K562 (cell line): Measurements from ENCODE around the gene RIPPLY3. TPM values are rescaled to one million over a fixed set of nuclear protein-coding genes. Genes with fewer than 3 reads are reported as not detected.

Experiments used
- ATF1 ChIP-seq, 2 experiments: fragments of 450-650 bp in 1 of 2; IDR thresholded peaks; 2 replicates each; pipeline ENCODE4 v1.6.1; 2016; ENCODE audit warnings: missing compliant biosample characterization in 1 of 2, missing genetic modification characterization in 1 of 2
- BACH1 ChIP-seq: fragments of 200-800 bp; sonication (Bioruptor generic); IDR thresholded peaks from 2 replicates; pipeline ENCODE4 v1.6.1; 2016; ENCODE audit warnings: missing genetic modification characterization, missing compliant biosample characterization
- CCNT2 ChIP-seq: IDR thresholded peaks from 2 replicates; pipeline ENCODE4 v1.6.1; 2011; ENCODE audit warnings: borderline replicate concordance, low read depth, mild to moderate bottlenecking, moderate library complexity, mixed read lengths, low read length; ENCODE audit not compliant: insufficient read length; ENCODE audit errors: extremely low read depth
- GABPA ChIP-seq: fragments of 200-800 bp; sonication (Bioruptor generic); conservative IDR thresholded peaks from 2 replicates; pipeline ENCODE4 v1.6.1; 2016; ENCODE audit warnings: low read depth, missing genetic modification characterization, missing compliant biosample characterization
- HMG20A ChIP-seq: fragments of 450-650 bp; formaldehyde crosslinking; conservative IDR thresholded peaks from 2 replicates; pipeline ENCODE4 v1.4.0; 2020; ENCODE audit warnings: mild to moderate bottlenecking, mixed read lengths
- HMGN3 ChIP-seq: IDR thresholded peaks from 2 replicates; pipeline ENCODE4 v1.6.1; 2011; ENCODE audit warnings: borderline replicate concordance, low read depth, mild to moderate bottlenecking, mixed read lengths, low read length; ENCODE audit not compliant: insufficient read length; ENCODE audit errors: extremely low read depth
- MECOM ChIP-seq: fragments of 250-450 bp; sonication (Bioruptor Pico); IDR thresholded peaks from 2 replicates; pipeline ENCODE4 v1.8.0; 2022; ENCODE audit warnings: inconsistent platforms
- PRMT5 ChIP-seq: sonication (generic); formaldehyde crosslinking; IDR thresholded peaks from 2 replicates; pipeline ENCODE4 v1.5.0; 2020; ENCODE audit warnings: missing genetic modification reagents
- SIN3A ChIP-seq, 2 experiments: fragments of 150-350 bp in 1 of 2; IDR thresholded peaks; 2 replicates each; pipeline ENCODE4 v1.6.1; 2011 to 2016; ENCODE audit warnings: borderline replicate concordance in 2 of 2, low read depth in 2 of 2, low read length in 2 of 2, mild to moderate bottlenecking in 2 of 2, moderate library complexity in 2 of 2; ENCODE audit not compliant: control insufficient read depth in 1 of 2
- SNIP1 ChIP-seq: fragments of 450-650 bp; IDR thresholded peaks from 2 replicates; pipeline ENCODE4 v1.7.1; 2017; ENCODE audit warnings: low read depth, mild to moderate bottlenecking
- ZC3H4 ChIP-seq: sonication (generic); formaldehyde crosslinking; IDR thresholded peaks from 2 replicates; pipeline ENCODE4 v1.9.0; 2021; ENCODE audit warnings: missing genetic modification reagents, borderline replicate concordance
- ZNF23 ChIP-seq: fragments of 250-450 bp; sonication (Bioruptor Pico); IDR thresholded peaks from 2 replicates; pipeline ENCODE4 v1.4.0; 2020; ENCODE audit warnings: mild to moderate bottlenecking
- ZNF384 ChIP-seq: IDR thresholded peaks from 2 replicates; pipeline ENCODE4 v1.6.1; 2012; ENCODE audit warnings: low read depth, low read length, improper control_type of control experiment
- polyA plus RNA-seq, 8 experiments: library from polyadenylated mRNA; depleted of rRNA in 4 of 8; stranded (reverse) in 5 of 8; unstranded in 3 of 8; fragments of >200 nt; fragmentation: Nextera tagmentation in 2 of 8; fragmentation: Illumina TruSeq in 1 of 8; extraction: Ambion mirVana in 2 of 8; extraction: Trizol in 1 of 8; gene quantifications; 2 replicates each; pipeline versions ENCODE4 v1.2.1 to v1.2.3, GENCODE V29; 2011 to 2014; ENCODE audit warnings: inconsistent platforms in 1 of 8, missing spikeins in 1 of 8
- total RNA-seq, 7 experiments: library from RNA; depleted of rRNA in 6 of 7; stranded (reverse); fragments of >200 nt in 6 of 7; fragmentation: Illumina TruSeq in 2 of 7; extraction: Trizol in 2 of 7; gene quantifications; 2 replicates each; pipeline versions ENCODE4 v1.2.1 to v1.2.3, GENCODE V29; 2011 to 2021; ENCODE audit warnings: low replicate concordance in 1 of 7
- TF ChIP-seq, protein P1 (sequence below): fragments of 450-650 bp; IDR thresholded peaks from 2 replicates; pipeline ENCODE4 v1.6.1; 2016; ENCODE audit warnings: low read depth
- TF ChIP-seq, protein P2 (sequence below): IDR thresholded peaks from 2 replicates; pipeline ENCODE4 v1.6.1; 2011; ENCODE audit not compliant: insufficient read length; ENCODE audit errors: extremely low read depth
- TF ChIP-seq, protein P3 (sequence below): fragments of 450-650 bp; IDR thresholded peaks from 2 replicates; pipeline ENCODE4 v1.6.1; 2014; ENCODE audit warnings: low read depth, mild to moderate bottlenecking, moderate library complexity, borderline replicate concordance

Gene RIPPLY3
- total and polyA plus RNA-seq, 9 of the 15 experiments (the other 6 are each of a cell fraction or from before 2014, with no cell fraction given), result not detected

DNA sequence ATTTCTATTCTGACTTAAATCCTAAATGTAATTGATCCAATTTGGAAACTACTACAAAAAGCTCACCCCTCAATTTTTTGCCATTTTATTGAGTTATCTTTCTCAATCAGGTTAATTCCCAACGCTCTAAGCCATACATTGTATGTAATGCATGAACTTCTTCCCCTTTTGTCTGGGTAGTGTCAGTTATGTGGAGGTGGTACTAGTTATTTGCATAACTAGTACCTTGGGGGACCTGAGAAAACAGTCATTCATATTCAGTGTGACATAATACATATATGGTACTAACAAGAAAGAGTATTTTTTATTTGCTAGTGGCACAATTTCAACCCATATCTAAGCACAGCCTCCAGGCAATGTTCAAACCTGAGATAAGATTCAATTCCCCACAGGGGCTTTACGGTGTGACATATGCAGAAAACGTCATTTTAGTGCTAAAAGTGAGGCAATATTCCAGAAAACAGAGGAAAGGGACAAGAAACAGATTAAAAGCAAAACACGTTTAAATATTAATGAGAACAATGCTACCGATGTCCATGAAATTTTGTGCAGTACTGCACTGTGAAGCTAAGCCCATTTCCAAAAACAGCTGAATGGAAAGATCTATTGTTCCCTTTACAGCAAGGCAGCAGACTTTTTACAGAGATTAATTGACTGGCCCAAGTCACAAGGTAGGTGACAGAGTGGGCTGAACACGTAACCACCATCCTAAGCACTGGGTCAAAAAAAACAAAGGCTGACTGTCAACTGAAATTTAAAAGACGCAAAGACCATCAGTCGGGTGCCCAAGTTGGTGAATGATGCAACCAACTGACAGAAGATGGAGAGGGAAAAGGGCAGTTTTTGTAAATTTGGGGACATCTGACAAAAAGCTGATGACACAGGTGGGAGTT, 41.4 kb upstream of the RIPPLY3 start (continued):
- TF ChIP-seq, protein P1, sequence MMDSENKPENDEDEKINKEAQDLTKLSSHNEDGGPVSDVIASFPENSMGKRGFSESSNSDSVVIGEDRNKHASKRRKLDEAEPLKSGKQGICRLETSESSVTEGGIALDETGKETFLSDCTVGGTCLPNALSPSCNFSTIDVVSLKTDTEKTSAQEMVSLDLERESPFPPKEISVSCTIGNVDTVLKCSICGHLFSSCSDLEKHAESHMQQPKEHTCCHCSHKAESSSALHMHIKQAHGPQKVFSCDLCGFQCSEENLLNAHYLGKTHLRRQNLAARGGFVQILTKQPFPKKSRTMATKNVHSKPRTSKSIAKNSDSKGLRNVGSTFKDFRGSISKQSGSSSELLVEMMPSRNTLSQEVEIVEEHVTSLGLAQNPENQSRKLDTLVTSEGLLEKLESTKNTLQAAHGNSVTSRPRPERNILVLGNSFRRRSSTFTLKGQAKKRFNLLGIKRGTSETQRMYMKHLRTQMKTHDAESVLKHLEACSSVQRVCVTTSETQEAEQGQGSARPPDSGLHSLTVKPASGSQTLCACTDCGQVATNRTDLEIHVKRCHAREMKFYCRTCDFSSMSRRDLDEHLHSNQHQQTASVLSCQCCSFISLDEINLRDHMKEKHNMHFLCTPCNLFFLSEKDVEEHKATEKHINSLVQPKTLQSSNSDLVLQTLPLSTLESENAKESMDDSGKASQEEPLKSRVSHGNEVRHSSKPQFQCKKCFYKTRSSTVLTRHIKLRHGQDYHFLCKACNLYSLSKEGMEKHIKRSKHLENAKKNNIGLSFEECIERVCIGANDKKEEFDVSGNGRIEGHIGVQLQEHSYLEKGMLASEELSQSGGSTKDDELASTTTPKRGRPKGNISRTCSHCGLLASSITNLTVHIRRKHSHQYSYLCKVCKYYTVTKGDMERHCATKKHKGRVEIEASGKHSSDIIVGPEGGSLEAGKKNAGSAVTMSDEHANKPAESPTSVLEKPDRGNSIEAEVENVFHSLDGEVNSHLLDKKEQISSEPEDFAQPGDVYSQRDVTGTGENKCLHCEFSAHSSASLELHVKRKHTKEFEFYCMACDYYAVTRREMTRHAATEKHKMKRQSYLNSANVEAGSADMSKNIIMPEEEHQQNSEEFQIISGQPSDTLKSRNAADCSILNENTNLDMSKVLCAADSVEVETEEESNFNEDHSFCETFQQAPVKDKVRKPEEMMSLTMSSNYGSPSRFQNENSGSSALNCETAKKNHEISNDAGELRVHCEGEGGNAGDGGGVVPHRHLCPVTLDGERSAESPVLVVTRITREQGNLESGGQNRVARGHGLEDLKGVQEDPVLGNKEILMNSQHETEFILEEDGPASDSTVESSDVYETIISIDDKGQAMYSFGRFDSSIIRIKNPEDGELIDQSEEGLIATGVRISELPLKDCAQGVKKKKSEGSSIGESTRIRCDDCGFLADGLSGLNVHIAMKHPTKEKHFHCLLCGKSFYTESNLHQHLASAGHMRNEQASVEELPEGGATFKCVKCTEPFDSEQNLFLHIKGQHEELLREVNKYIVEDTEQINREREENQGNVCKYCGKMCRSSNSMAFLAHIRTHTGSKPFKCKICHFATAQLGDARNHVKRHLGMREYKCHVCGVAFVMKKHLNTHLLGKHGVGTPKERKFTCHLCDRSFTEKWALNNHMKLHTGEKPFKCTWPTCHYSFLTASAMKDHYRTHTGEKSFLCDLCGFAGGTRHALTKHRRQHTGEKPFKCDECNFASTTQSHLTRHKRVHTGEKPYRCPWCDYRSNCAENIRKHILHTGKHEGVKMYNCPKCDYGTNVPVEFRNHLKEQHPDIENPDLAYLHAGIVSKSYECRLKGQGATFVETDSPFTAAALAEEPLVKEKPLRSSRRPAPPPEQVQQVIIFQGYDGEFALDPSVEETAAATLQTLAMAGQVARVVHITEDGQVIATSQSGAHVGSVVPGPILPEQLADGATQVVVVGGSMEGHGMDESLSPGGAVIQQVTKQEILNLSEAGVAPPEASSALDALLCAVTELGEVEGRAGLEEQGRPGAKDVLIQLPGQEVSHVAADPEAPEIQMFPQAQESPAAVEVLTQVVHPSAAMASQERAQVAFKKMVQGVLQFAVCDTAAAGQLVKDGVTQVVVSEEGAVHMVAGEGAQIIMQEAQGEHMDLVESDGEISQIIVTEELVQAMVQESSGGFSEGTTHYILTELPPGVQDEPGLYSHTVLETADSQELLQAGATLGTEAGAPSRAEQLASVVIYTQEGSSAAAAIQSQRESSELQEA, result no peak
- peak; percentile 4 for TF ChIP-seq CCNT2
- no peak for TF ChIP-seq HMGN3
- TF ChIP-seq ZNF384, result peak; percentile 71
- TF ChIP-seq, protein P2, sequence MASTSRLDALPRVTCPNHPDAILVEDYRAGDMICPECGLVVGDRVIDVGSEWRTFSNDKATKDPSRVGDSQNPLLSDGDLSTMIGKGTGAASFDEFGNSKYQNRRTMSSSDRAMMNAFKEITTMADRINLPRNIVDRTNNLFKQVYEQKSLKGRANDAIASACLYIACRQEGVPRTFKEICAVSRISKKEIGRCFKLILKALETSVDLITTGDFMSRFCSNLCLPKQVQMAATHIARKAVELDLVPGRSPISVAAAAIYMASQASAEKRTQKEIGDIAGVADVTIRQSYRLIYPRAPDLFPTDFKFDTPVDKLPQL, result no peak
- TF ChIP-seq, protein P3, sequence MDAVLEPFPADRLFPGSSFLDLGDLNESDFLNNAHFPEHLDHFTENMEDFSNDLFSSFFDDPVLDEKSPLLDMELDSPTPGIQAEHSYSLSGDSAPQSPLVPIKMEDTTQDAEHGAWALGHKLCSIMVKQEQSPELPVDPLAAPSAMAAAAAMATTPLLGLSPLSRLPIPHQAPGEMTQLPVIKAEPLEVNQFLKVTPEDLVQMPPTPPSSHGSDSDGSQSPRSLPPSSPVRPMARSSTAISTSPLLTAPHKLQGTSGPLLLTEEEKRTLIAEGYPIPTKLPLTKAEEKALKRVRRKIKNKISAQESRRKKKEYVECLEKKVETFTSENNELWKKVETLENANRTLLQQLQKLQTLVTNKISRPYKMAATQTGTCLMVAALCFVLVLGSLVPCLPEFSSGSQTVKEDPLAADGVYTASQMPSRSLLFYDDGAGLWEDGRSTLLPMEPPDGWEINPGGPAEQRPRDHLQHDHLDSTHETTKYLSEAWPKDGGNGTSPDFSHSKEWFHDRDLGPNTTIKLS, result peak; percentile 43
- TF ChIP-seq ZC3H4, result no peak
- peak; percentile 76; the same call in 1 of the 2 replicates for TF ChIP-seq BACH1 (tag)
- no peak for TF ChIP-seq ATF1 (CRISPR knock-in tag; IDR thresholded peaks at IDR 0.05)
- peak; percentile 79 for TF ChIP-seq ATF1 (tag; IDR thresholded peaks at IDR 0.05)
- no peak for TF ChIP-seq SIN3A (IDR thresholded peaks at IDR 0.05; ENCODE audit: borderline replicate concordance in 2 of 2, control insufficient read depth in 1 of 2, low read depth in 2 of 2, low read length in 2 of 2)
- TF ChIP-seq GABPA (tag), result no peak
- TF ChIP-seq HMG20A, result no peak
- 0 out of 2 replicates have a peak, but pooled peaks have one; percentile 16 for TF ChIP-seq MECOM
- no peak for TF ChIP-seq SNIP1
- no peak for TF ChIP-seq PRMT5
- TF ChIP-seq ZNF23 (CRISPR knock-in tag), result no peak
